ENCODE measurements around the gene FGF6.

FGF6 gene

DNA sequence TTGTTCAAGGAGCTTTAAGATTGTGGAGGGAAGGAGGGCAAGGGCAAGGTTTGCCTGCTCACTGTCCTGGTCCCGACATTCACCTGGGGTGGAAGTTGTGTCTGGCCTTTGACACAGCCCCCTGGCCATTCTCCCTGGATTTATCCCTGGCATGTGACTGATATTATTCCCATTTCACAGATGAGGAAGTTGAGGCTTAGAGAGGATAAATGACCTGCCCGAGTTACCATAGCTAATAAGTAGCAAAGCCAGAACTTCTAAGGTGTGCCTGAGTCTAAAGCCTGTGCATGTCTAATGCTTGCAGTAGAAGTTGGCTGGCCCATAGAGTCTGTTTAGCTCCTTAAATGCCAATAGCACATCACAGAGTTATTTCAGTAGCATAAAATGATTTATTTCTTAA is 720 bp upstream of the FGF6 start:
- Histone ChIP-seq H3K27me3 (ENCODE audit: insufficient read depth, poor library complexity, severe bottlenecking) (no peaks in the 10 kb centered on the region), H3K4me3 (replicated peaks; ENCODE audit: insufficient read depth, low read length) (no peak overlapping the region), H3K27ac (replicated peaks) (no peak overlapping the region)
- DNase-seq (ENCODE audit: low read depth in 1 of 2, low spot score in 1 of 2): no peak
- TF ChIP-seq GABPA (IDR thresholded peaks at IDR 0.05; ENCODE audit: low read depth) (no peak), SPI1 (IDR thresholded peaks at IDR 0.05; ENCODE audit: borderline replicate concordance, low read depth) (no peak), POLR2AphosphoS5 (IDR thresholded peaks at IDR 0.05; ENCODE audit: low read depth) (no peak)
- TF ChIP-seq, protein P1, sequence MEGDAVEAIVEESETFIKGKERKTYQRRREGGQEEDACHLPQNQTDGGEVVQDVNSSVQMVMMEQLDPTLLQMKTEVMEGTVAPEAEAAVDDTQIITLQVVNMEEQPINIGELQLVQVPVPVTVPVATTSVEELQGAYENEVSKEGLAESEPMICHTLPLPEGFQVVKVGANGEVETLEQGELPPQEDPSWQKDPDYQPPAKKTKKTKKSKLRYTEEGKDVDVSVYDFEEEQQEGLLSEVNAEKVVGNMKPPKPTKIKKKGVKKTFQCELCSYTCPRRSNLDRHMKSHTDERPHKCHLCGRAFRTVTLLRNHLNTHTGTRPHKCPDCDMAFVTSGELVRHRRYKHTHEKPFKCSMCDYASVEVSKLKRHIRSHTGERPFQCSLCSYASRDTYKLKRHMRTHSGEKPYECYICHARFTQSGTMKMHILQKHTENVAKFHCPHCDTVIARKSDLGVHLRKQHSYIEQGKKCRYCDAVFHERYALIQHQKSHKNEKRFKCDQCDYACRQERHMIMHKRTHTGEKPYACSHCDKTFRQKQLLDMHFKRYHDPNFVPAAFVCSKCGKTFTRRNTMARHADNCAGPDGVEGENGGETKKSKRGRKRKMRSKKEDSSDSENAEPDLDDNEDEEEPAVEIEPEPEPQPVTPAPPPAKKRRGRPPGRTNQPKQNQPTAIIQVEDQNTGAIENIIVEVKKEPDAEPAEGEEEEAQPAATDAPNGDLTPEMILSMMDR (IDR thresholded peaks at IDR 0.05; ENCODE audit: insufficient read depth, low read length): no peak
- TF ChIP-seq, protein P2, sequence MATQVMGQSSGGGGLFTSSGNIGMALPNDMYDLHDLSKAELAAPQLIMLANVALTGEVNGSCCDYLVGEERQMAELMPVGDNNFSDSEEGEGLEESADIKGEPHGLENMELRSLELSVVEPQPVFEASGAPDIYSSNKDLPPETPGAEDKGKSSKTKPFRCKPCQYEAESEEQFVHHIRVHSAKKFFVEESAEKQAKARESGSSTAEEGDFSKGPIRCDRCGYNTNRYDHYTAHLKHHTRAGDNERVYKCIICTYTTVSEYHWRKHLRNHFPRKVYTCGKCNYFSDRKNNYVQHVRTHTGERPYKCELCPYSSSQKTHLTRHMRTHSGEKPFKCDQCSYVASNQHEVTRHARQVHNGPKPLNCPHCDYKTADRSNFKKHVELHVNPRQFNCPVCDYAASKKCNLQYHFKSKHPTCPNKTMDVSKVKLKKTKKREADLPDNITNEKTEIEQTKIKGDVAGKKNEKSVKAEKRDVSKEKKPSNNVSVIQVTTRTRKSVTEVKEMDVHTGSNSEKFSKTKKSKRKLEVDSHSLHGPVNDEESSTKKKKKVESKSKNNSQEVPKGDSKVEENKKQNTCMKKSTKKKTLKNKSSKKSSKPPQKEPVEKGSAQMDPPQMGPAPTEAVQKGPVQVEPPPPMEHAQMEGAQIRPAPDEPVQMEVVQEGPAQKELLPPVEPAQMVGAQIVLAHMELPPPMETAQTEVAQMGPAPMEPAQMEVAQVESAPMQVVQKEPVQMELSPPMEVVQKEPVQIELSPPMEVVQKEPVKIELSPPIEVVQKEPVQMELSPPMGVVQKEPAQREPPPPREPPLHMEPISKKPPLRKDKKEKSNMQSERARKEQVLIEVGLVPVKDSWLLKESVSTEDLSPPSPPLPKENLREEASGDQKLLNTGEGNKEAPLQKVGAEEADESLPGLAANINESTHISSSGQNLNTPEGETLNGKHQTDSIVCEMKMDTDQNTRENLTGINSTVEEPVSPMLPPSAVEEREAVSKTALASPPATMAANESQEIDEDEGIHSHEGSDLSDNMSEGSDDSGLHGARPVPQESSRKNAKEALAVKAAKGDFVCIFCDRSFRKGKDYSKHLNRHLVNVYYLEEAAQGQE (IDR thresholded peaks at IDR 0.05; ENCODE audit: insufficient replicate concordance, low read depth): no peak

DNA sequence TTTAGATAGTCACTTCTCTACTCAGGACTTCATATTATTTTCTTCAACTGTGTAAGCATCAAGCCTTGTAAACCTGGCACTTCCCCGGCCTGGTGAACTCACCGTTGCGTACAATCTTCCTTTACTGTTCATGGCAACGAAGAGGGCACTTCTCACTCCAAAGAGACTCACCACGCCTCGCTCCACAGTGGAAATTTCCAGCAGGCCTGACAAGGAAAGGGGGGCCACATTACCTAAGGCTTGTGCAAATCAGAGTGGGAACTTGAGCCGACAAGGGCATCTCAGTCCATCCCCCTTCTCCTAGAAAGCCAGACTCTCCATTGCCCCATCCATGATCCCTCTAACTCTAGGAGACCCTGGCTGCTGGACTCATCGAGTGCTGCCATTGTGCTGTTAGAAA is 1.6 kb downstream of the FGF6 start:
- DNase-seq (ENCODE audit: low read depth in 1 of 2, low spot score in 1 of 2): no peak
- H3K27me3 ChIP-seq (ENCODE audit: insufficient read depth, poor library complexity, severe bottlenecking): no peaks in the 10 kb centered on the region
- H3K4me3 ChIP-seq (replicated peaks; ENCODE audit: insufficient read depth, low read length): no peak overlapping the region
- H3K27ac ChIP-seq (replicated peaks): no peak overlapping the region
- TF ChIP-seq, protein P1 (IDR thresholded peaks at IDR 0.05; ENCODE audit: insufficient read depth, low read length): no peak
- no peak for TF ChIP-seq POLR2AphosphoS5 (IDR thresholded peaks at IDR 0.05; ENCODE audit: low read depth)
- no peak for TF ChIP-seq GABPA (IDR thresholded peaks at IDR 0.05; ENCODE audit: low read depth)
- no peak for TF ChIP-seq SPI1 (IDR thresholded peaks at IDR 0.05; ENCODE audit: borderline replicate concordance, low read depth)
- TF ChIP-seq, protein P2 (IDR thresholded peaks at IDR 0.05; ENCODE audit: insufficient replicate concordance, low read depth): no peak

DNA sequence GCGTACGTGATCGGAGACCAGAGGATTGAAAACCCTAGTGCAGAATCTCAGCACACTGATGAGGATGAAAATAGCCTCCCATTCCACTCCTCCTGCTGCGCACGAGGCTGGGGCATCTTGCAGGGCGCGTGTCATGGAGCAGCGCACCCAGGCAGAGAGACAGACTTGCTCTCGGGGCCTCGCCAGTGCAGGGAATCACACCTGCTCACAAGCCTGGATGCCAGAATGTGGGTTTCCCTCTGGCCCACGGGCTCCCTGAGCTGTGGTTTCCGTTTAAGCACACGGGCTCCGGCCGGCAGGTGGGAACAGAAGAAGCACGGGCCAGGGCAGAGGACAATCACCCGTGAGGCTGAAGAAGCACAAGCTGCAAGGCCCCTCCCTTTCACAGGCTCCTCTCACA is 2.0 kb downstream of the FGF6 start:
- DNase-seq (ENCODE audit: low read depth in 1 of 2, low spot score in 1 of 2): no peak
- H3K27ac ChIP-seq (replicated peaks): no peak overlapping the region
- no peaks in the 10 kb centered on the region for H3K27me3 ChIP-seq (ENCODE audit: insufficient read depth, poor library complexity, severe bottlenecking)
- no peak overlapping the region for H3K4me3 ChIP-seq (replicated peaks; ENCODE audit: insufficient read depth, low read length)
- TF ChIP-seq SPI1 (IDR thresholded peaks at IDR 0.05; ENCODE audit: borderline replicate concordance, low read depth): no peak
- TF ChIP-seq GABPA (IDR thresholded peaks at IDR 0.05; ENCODE audit: low read depth): no peak
- TF ChIP-seq POLR2AphosphoS5 (IDR thresholded peaks at IDR 0.05; ENCODE audit: low read depth): no peak
- TF ChIP-seq, protein P1 (IDR thresholded peaks at IDR 0.05; ENCODE audit: insufficient read depth, low read length): no peak
- TF ChIP-seq, protein P2 (IDR thresholded peaks at IDR 0.05; ENCODE audit: insufficient replicate concordance, low read depth): no peak
